CD14-positive monocyte (primary cell): ENCODE data around the gene SUN5. TPM values are rescaled to one million over a fixed set of nuclear protein-coding genes. Genes with fewer than 3 reads are reported as not detected.

Experiments
- DNase-seq, 3 donors: peaks; one replicate each; pipeline ENCODE4 v3.0.0-alpha.2; 2011 to 2022
- H2AFZ ChIP-seq: 2 replicates; pipeline ENCODE4 v1.6.0; 2012; ENCODE audit warnings: mild to moderate bottlenecking, low read depth, low read length, inconsistent platforms; ENCODE audit not compliant: insufficient read depth, poor library complexity, severe bottlenecking
- H3K27ac ChIP-seq, 2 donors: 1 replicate in 1 of 2; 2 replicates in 1 of 2; pipeline ENCODE4 v1.5.1; 2012 to 2013; ENCODE audit warnings: low read length in 2 of 2, control low read depth in 1 of 2, inconsistent platforms in 1 of 2, low read depth in 1 of 2, mild to moderate bottlenecking in 1 of 2
- H3K27me3 ChIP-seq, 2 donors: one replicate each; pipeline versions ENCODE4 v1.6.0 to v1.6.1; 2011 to 2013; ENCODE audit warnings: low read length in 2 of 2; ENCODE audit not compliant: control insufficient read depth in 2 of 2, insufficient read depth in 2 of 2
- H3K36me3 ChIP-seq, 2 donors: replicated peaks in 1 of 2; 1 replicate in 1 of 2; 2 replicates in 1 of 2; pipeline versions ENCODE4 v1.5.1 to v1.6.1; 2012 to 2013; ENCODE audit warnings: low read length in 2 of 2, control low read depth in 1 of 2, inconsistent platforms in 1 of 2, mild to moderate bottlenecking in 1 of 2; ENCODE audit not compliant: insufficient read depth in 2 of 2, control insufficient read depth in 1 of 2
- H3K4me1 ChIP-seq, 2 donors: 1 replicate in 1 of 2; 2 replicates in 1 of 2; pipeline versions ENCODE4 v1.5.1 to v1.6.1; 2012 to 2013; ENCODE audit warnings: low read length in 2 of 2, control low read depth in 1 of 2, inconsistent platforms in 1 of 2, mild to moderate bottlenecking in 1 of 2, moderate library complexity in 1 of 2; ENCODE audit not compliant: insufficient read depth in 2 of 2, control insufficient read depth in 1 of 2
- H3K4me2 ChIP-seq: replicated peaks from 2 replicates; pipeline ENCODE3; 2012; ENCODE audit warnings: low read length, moderate library complexity, mild to moderate bottlenecking; ENCODE audit not compliant: poor library complexity, severe bottlenecking; ENCODE audit errors: extremely low read depth
- H3K4me3 ChIP-seq, 3 experiments: fragments of 200-600 bp in 1 of 3; sonication (generic) in 1 of 3; replicated peaks in 1 of 3; 1 replicate in 2 of 3; 2 replicates in 1 of 3; pipeline ENCODE4 v1.5.1; 2011 to 2013; ENCODE audit warnings: low read length in 3 of 3, mild to moderate bottlenecking in 3 of 3, control low read depth in 2 of 3, low read depth in 2 of 3, inconsistent platforms in 1 of 3, moderate library complexity in 1 of 3
- H3K79me2 ChIP-seq: 2 replicates; pipeline ENCODE4 v1.6.0; 2012; ENCODE audit warnings: mild to moderate bottlenecking, control low read depth, inconsistent platforms, low read length, moderate library complexity; ENCODE audit not compliant: insufficient read depth
- H3K9ac ChIP-seq: 2 replicates; pipeline ENCODE4 v1.6.0; 2017; ENCODE audit warnings: low read length, mild to moderate bottlenecking; ENCODE audit not compliant: insufficient read depth, poor library complexity, severe bottlenecking
- H3K9me3 ChIP-seq, 2 donors: replicated peaks in 1 of 2; 1 replicate in 1 of 2; 2 replicates in 1 of 2; pipeline versions ENCODE4 v1.5.1 to v1.6.1; 2012 to 2013; ENCODE audit warnings: low read length in 2 of 2, control low read depth in 1 of 2; ENCODE audit not compliant: control insufficient read depth in 1 of 2, insufficient read depth in 1 of 2
- H4K20me1 ChIP-seq: 2 replicates; pipeline ENCODE4 v1.6.0; 2012; ENCODE audit warnings: mild to moderate bottlenecking, low read length, control low read depth, moderate library complexity; ENCODE audit not compliant: insufficient read depth
- H3K27ac Mint-ChIP-seq, 7 donors: one replicate each; pipeline ENCODE4 v1.8.0; 2020; ENCODE audit warnings: mild to moderate bottlenecking in 7 of 7, mixed read lengths in 7 of 7, moderate library complexity in 6 of 7, inconsistent platforms in 2 of 7
- H3K27me3 Mint-ChIP-seq, 3 donors: one replicate each; pipeline ENCODE4 v1.8.0; 2021 to 2022; ENCODE audit warnings: low read depth in 3 of 3, mild to moderate bottlenecking in 3 of 3, mixed read lengths in 3 of 3, moderate library complexity in 3 of 3, inconsistent platforms in 1 of 3
- H3K36me3 Mint-ChIP-seq, 2 donors: one replicate each; pipeline ENCODE4 v1.8.0; 2020; ENCODE audit warnings: mixed read lengths in 2 of 2, inconsistent platforms in 1 of 2, mild to moderate bottlenecking in 1 of 2
- H3K4me1 Mint-ChIP-seq: one replicate; pipeline ENCODE4 v1.8.0; 2020; ENCODE audit warnings: mild to moderate bottlenecking, mixed read lengths
- H3K4me3 Mint-ChIP-seq, 2 donors: one replicate each; pipeline ENCODE4 v1.8.0; 2020; ENCODE audit warnings: mild to moderate bottlenecking in 2 of 2, mixed read lengths in 2 of 2, moderate library complexity in 1 of 2
- H3K9me3 Mint-ChIP-seq, 7 donors: one replicate each; pipeline ENCODE4 v1.8.0; 2020 to 2022; ENCODE audit warnings: mixed read lengths in 7 of 7, mild to moderate bottlenecking in 6 of 7, moderate library complexity in 6 of 7, inconsistent platforms in 2 of 7
- CTCF ChIP-seq: fragments of 200-600 bp; IDR thresholded peaks from one replicate; pipeline ENCODE4 v1.8.0; 2022; ENCODE audit warnings: antibody characterized with exemption, mild to moderate bottlenecking
- WGBS: methylation state at CpG from one replicate; pipeline ENCODE4 v1.1.5; 2013; ENCODE audit warnings: missing lambda C conversion rate; ENCODE audit not compliant: insufficient coverage; 5-methylcytosine and 5-hydroxymethylcytosine counted together
- intact Hi-C, 2 donors: fragments of 100-400 bp; cut with micrococcal nuclease; formaldehyde crosslinking; loops; one replicate each; pipeline versions ENCODE4 v1.15.0 to v1.15.1; 2023
- polyA plus RNA-seq, 3 donors: library from polyadenylated mRNA; depleted of rRNA in 1 of 3; unstranded in 2 of 3; stranded (reverse) in 1 of 3; fragments of 300-500 nt in 2 of 3; fragments of >200 nt in 1 of 3; fragmentation: Illumina TruSeq in 2 of 3; gene quantifications; 1 replicate in 2 of 3; 2 replicates in 1 of 3; pipeline ENCODE4 v1.2.3, GENCODE V29; 2012 to 2021

The SUN5 gene
- polyA plus RNA-seq, 3 donors: not detected

DNA sequence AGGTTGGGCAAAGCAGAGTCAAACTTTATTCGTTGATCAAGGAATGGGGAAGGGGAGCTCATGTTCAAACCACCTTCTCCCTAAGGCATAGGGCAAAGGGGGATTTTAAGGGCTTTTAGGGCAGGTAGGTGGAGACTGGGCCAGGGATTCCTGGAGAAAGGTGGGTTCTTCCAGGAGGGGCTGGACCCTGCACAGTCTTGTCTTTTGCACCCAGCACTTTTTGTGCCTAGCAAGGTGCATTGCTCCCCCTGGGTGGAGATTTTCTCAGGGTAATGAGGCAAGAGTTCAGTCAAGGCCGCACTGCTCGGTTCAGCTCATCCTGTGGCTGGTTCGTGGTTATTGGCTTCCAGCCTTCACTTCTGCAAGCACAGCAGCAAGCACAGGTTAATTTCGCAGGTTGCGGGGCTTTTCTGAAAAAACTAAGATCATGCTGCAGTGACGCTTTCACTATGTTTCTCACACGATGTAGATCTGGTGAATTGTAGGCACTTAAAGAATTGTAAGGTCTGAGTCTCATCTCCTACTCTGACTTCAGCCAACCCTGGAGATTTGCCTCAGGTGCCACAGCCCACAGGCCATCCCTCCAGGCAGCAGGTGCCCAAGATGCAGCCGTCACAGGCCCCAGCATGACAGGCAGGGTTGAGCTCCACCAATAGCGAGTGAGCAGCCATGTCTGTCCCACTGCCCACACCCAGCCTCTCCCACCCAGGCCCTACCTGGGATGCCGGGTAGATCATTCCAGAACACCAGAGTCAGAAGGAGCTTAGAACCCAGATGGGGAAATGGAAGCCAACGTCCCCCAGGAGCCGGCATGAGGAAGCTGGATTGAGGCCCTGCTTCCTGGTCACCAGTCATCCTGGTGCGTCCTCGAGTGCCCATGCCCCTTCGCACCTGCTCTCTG lies 37.1 kb downstream of the SUN5 start:
- intact Hi-C loops: no loop called here
- Histone ChIP-seq H3K9me3 (no peaks in the 10 kb centered on the region), H3K9ac (no peak overlapping the region), H3K36me3 (no peaks in the 10 kb centered on the region), H3K27ac (no peak overlapping the region), H3K27me3 (no peaks in the 10 kb centered on the region), H3K4me1 (peaks cover 7 to 9% of the 10 kb centered on the region in 2 donors), H3K4me2 (no peak overlapping the region), H3K79me2 (no peaks in the 10 kb centered on the region), H2AFZ (no peak overlapping the region), H4K20me1 (no peaks in the 10 kb centered on the region), H3K4me3 (no peak overlapping the region)
- 40% methylated on average over 10 of the region's 16 CpGs for WGBS
- H3K4me1 Mint-ChIP-seq: peaks cover 5% of the 10 kb centered on the region
- H3K9me3 Mint-ChIP-seq: no peaks in the 10 kb centered on the region
- no peak overlapping the region for H3K27ac Mint-ChIP-seq
- no peaks in the 10 kb centered on the region for H3K36me3 Mint-ChIP-seq
- TF ChIP-seq CTCF: no peak
- no peak overlapping the region for H3K4me3 Mint-ChIP-seq
- peak in 1 of 3 donors; percentile 1 for DNase-seq
- peaks cover 2 to 3% (median 2%) of the 10 kb centered on the region in 3 donors for H3K27me3 Mint-ChIP-seq

- H3K9me3 ChIP-seq: no peaks in the 10 kb centered on the region
- no peaks in the 10 kb centered on the region for H4K20me1 ChIP-seq
- peaks cover 5% of the 10 kb centered on the region for H3K4me1 Mint-ChIP-seq
- peaks cover 0 to 1% of the 10 kb centered on the region in 2 donors for H3K4me1 ChIP-seq
- no peak for TF ChIP-seq CTCF
- no peak overlapping the region for H3K9ac ChIP-seq
- no peak overlapping the region for H3K4me3 ChIP-seq
- intact Hi-C loops: no loop called here
- H3K27me3 ChIP-seq: no peaks in the 10 kb centered on the region
- WGBS: 96% methylated on average over 3 of the region's 4 CpGs
- H3K36me3 Mint-ChIP-seq: no peaks in the 10 kb centered on the region
- H3K4me2 ChIP-seq: no peak overlapping the region
- H3K27ac ChIP-seq: no peak overlapping the region
- no peaks in the 10 kb centered on the region for H3K36me3 ChIP-seq
- no peak overlapping the region for H2AFZ ChIP-seq
- H3K9me3 Mint-ChIP-seq: no peaks in the 10 kb centered on the region
- no peaks in the 10 kb centered on the region for H3K79me2 ChIP-seq
- DNase-seq: peak in 1 of 3 donors; percentile 0
- H3K27ac Mint-ChIP-seq: no peak overlapping the region
- H3K4me3 Mint-ChIP-seq: no peak overlapping the region
- peaks cover 2 to 3% (median 2%) of the 10 kb centered on the region in 3 donors for H3K27me3 Mint-ChIP-seq
Observed at GRCh38 chr20:32966382-32966781, 37.9 kb downstream of the SUN5 start.
